Measurements from ENCODE around the gene ST6GAL1. TPM values are rescaled to one million over a fixed set of nuclear protein-coding genes. Genes with fewer than 3 reads are reported as not detected.

ST6GAL1 gene
- total and polyA plus RNA-seq, 8 donors = 3.8 to 31.0 (median 13.5) TPM

GRCh38 chr3:186915806-186916796 lies 14.2 kb upstream of the ST6GAL1 start:
- Histone ChIP-seq H3K9me3 (no peaks in the 10 kb centered on the region), H3K4me1 (peaks cover 0 to 4% (median 0%) of the 10 kb centered on the region in 4 donors), H3K27ac (no peak overlapping the region), H3K27me3 (no peaks in the 10 kb centered on the region), H3K36me3 (no peaks in the 10 kb centered on the region), H3K4me3 (no peak overlapping the region)
- 48 to 62% (median 55%) methylated on average over 11 of the region's 11 CpGs for WGBS, 5 donors
- no peak for DNase-seq
- TF ChIP-seq CTCF (IDR thresholded peaks at IDR 0.05) = no peak
- TF ChIP-seq POLR2AphosphoS5 (IDR thresholded peaks at IDR 0.05) = no peak
- TF ChIP-seq POLR2A (IDR thresholded peaks at IDR 0.05) = no peak
- TF ChIP-seq EP300 (IDR thresholded peaks at IDR 0.05) = no peak
- intact Hi-C loops (cut with DNase I; ENCODE audit: low total_unique reads) = no loop called here

GRCh38 chr3:186917512-186918312 lies 12.6 kb upstream of the ST6GAL1 start:
- Histone ChIP-seq H3K4me1 (peaks cover 0 to 4% (median 0%) of the 10 kb centered on the region in 4 donors), H3K27me3 (no peaks in the 10 kb centered on the region), H3K27ac (no peak overlapping the region), H3K36me3 (no peaks in the 10 kb centered on the region), H3K4me3 (no peak overlapping the region), H3K9me3 (no peaks in the 10 kb centered on the region)
- intact Hi-C loops (cut with DNase I; ENCODE audit: low total_unique reads) = no loop called here
- 66 to 84% (median 78%) methylated on average over 4 of the region's 4 CpGs for WGBS, 5 donors
- TF ChIP-seq EP300 (IDR thresholded peaks at IDR 0.05) (no peak), POLR2A (IDR thresholded peaks at IDR 0.05) (no peak), CTCF (IDR thresholded peaks at IDR 0.05) (no peak), POLR2AphosphoS5 (IDR thresholded peaks at IDR 0.05) (no peak)
- DNase-seq = no peak

- no peak for DNase-seq
- no peaks in the 10 kb centered on the region for H3K27me3 ChIP-seq
- H3K4me3 ChIP-seq = no peak overlapping the region
- WGBS, 5 donors = 83 to 93% (median 89%) methylated on average over 4 of the region's 4 CpGs
- no peaks in the 10 kb centered on the region for H3K36me3 ChIP-seq
- TF ChIP-seq POLR2A (IDR thresholded peaks at IDR 0.05) = no peak
- TF ChIP-seq CTCF (IDR thresholded peaks at IDR 0.05) = no peak
- TF ChIP-seq EP300 (IDR thresholded peaks at IDR 0.05) = no peak
- no peak for TF ChIP-seq POLR2AphosphoS5 (IDR thresholded peaks at IDR 0.05)
- peaks cover 0 to 4% (median 0%) of the 10 kb centered on the region in 4 donors for H3K4me1 ChIP-seq
- no peak overlapping the region for H3K27ac ChIP-seq
- no peaks in the 10 kb centered on the region for H3K9me3 ChIP-seq
- intact Hi-C loops (cut with DNase I; ENCODE audit: low total_unique reads) = no loop called here
Observed at GRCh38 chr3:186920301-186920700, 10.0 kb upstream of the ST6GAL1 start.

- intact Hi-C loops (cut with DNase I; ENCODE audit: low total_unique reads) = no loop called here
- no peaks in the 10 kb centered on the region for H3K36me3 ChIP-seq
- 65 to 79% (median 73%) methylated on average over 1 of the region's 1 CpG for WGBS, 5 donors
Observed at GRCh38 chr3:186920796-186921195, 9.5 kb upstream of the ST6GAL1 start.

More at GRCh38 chr3:186920796-186921195, 9.5 kb upstream of the ST6GAL1 start:
- Histone ChIP-seq H3K4me1 (peaks cover 0 to 4% (median 0%) of the 10 kb centered on the region in 4 donors), H3K4me3 (no peak overlapping the region), H3K9me3 (no peaks in the 10 kb centered on the region), H3K27ac (no peak overlapping the region), H3K27me3 (no peaks in the 10 kb centered on the region)
- no peak for DNase-seq
- no peak for TF ChIP-seq POLR2AphosphoS5 (IDR thresholded peaks at IDR 0.05)
- no peak for TF ChIP-seq POLR2A (IDR thresholded peaks at IDR 0.05)
- TF ChIP-seq EP300 (IDR thresholded peaks at IDR 0.05) = no peak
- no peak for TF ChIP-seq CTCF (IDR thresholded peaks at IDR 0.05)

Measured in stomach (tissue), 9 donors.